BLaER1 (cell line): ENCODE measurements around the gene ARFIP2.

Experiments
- H3K27ac ChIP-seq: shearing (Covaris generic); formaldehyde crosslinking; 2 replicates; pipeline ENCODE4 v1.8.1; 2022
- H3K27me3 ChIP-seq: shearing (Covaris generic); formaldehyde crosslinking; 2 replicates; pipeline ENCODE4 v1.8.1; 2022
- H3K36me3 ChIP-seq: shearing (Covaris generic); formaldehyde crosslinking; 2 replicates; pipeline ENCODE4 v1.8.1; 2022
- H3K4me1 ChIP-seq: shearing (Covaris generic); formaldehyde crosslinking; 2 replicates; pipeline ENCODE4 v1.8.1; 2022
- H3K4me2 ChIP-seq: shearing (Covaris generic); formaldehyde crosslinking; 2 replicates; pipeline ENCODE4 v1.8.1; 2022
- H3K4me3 ChIP-seq: shearing (Covaris generic); formaldehyde crosslinking; 2 replicates; pipeline ENCODE4 v1.8.1; 2022
- H3K9ac ChIP-seq: shearing (Covaris generic); formaldehyde crosslinking; 2 replicates; pipeline ENCODE4 v1.8.1; 2022
- H3K9me3 ChIP-seq: shearing (Covaris generic); formaldehyde crosslinking; 2 replicates; pipeline ENCODE4 v1.8.1; 2022
- H4K20me1 ChIP-seq: shearing (Covaris generic); formaldehyde crosslinking; 2 replicates; pipeline ENCODE4 v1.8.1; 2022
- Cebpa-rat ChIP-seq: shearing (Covaris generic); IDR thresholded peaks from 2 replicates; pipeline ENCODE4 v1.8.1; 2022

The ARFIP2 gene

DNA sequence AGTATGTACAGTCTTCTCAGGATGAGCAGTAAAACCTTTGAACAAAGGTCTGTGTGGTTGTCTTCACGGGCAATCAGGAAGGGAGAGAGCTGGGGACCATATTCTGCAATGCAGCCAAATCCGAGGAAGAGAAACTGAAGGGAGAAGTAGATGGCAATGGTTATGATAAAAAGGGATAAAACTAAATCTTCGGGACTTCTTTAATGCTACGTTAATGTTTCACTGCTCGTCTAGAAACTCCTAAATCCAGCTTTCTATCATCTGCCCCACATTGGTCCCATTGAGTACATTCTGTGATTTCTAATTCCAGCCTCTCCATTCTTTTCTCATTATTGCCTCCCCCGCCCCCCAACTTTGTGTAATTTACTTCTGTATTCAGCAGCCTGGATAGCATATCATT, 1.9 kb upstream of the ARFIP2 start:
- Histone ChIP-seq H3K27me3 (no peaks in the 10 kb centered on the region), H3K4me2 (peak overlapping the region; percentile 98), H3K4me1 (peaks cover 27% of the 10 kb centered on the region), H3K36me3 (peaks cover 77% of the 10 kb centered on the region), H4K20me1 (peaks cover 40% of the 10 kb centered on the region), H3K27ac (no peak overlapping the region), H3K4me3 (0 out of 2 replicates have a peak overlapping the region, but pooled peaks have one; percentile 94), H3K9ac (peak overlapping the region; percentile 93; the same call in 1 of the 2 replicates), H3K9me3 (no peaks in the 10 kb centered on the region)
- no peak for TF ChIP-seq Cebpa-rat

- peak overlapping the region; percentile 94 for H3K4me3 ChIP-seq
- H3K9ac ChIP-seq: peak overlapping the region; percentile 93
- peak overlapping the region; percentile 98 for H3K4me2 ChIP-seq
- H4K20me1 ChIP-seq: peaks cover 40% of the 10 kb centered on the region
- peaks cover 27% of the 10 kb centered on the region for H3K4me1 ChIP-seq
- H3K27ac ChIP-seq: peak overlapping the region; percentile 90; the same call in 1 of the 2 replicates
- no peaks in the 10 kb centered on the region for H3K9me3 ChIP-seq
- H3K27me3 ChIP-seq: no peaks in the 10 kb centered on the region
- TF ChIP-seq Cebpa-rat: no peak
- peaks cover 77% of the 10 kb centered on the region for H3K36me3 ChIP-seq
Observed at GRCh38 chr11:6482441-6482840, 1.3 kb upstream of the ARFIP2 start.

DNA sequence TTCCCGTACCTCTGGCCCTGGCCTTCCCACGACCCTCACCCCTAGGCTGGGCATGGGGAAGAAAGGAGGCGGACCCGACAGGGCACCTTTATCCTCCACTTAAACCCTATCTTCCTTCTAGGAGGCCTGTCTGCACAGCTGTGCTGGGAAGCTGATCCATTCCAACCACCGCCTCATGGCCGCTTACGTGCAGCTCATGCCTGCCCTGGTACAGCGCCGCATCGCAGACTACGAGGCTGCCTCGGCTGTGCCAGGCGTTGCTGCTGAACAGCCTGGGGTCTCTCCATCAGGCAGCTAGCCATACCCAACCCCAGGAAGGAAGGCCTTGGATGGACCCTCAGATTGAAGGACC, 769 bp upstream of the ARFIP2 start:
- H3K9ac ChIP-seq: peak overlapping the region; percentile 93
- H3K27ac ChIP-seq: peak overlapping the region; percentile 90
- H3K36me3 ChIP-seq: peaks cover 77% of the 10 kb centered on the region
- no peaks in the 10 kb centered on the region for H3K27me3 ChIP-seq
- H3K4me3 ChIP-seq: peak overlapping the region; percentile 94
- H4K20me1 ChIP-seq: peaks cover 40% of the 10 kb centered on the region
- H3K4me2 ChIP-seq: peak overlapping the region; percentile 98
- H3K9me3 ChIP-seq: no peaks in the 10 kb centered on the region
- peaks cover 27% of the 10 kb centered on the region for H3K4me1 ChIP-seq
- no peak for TF ChIP-seq Cebpa-rat

DNA sequence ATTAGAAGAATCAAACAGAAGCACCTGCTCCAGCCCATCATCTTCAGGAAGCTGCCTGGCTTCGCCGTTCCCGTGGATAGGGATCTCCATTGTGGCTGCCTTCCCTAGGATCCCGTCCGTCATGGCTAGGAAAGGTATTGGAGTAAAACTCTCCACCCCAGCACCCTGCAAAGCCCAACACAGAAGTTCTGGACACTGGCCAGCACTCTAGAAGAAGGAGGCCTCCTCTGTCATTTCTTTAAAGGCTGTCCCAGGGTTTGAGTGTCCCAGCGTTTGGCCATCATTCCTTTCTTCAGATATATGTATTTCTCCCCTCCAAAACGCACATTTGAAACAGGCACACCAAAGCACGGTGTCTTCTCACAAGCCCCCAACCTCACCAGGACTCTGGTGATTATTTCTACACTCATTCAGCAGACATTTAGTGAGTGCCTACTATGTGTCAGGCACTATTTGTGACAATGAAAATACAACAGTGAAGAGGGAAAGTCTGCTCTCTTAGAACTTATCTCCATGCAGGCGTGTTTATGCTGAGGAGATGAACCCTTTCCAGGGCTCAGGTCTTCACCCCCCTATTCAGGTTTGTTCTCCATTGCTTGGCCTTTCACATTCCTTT, 724 bp downstream of the ARFIP2 start:
- no peak for TF ChIP-seq Cebpa-rat
- Histone ChIP-seq H3K4me2 (peak overlapping the region; percentile 98), H4K20me1 (peaks cover 40% of the 10 kb centered on the region), H3K27ac (peak overlapping the region; percentile 90), H3K4me3 (peak overlapping the region; percentile 94), H3K4me1 (peaks cover 27% of the 10 kb centered on the region), H3K36me3 (peaks cover 71% of the 10 kb centered on the region), H3K9ac (peak overlapping the region; percentile 93), H3K27me3 (no peaks in the 10 kb centered on the region), H3K9me3 (no peaks in the 10 kb centered on the region)

DNA sequence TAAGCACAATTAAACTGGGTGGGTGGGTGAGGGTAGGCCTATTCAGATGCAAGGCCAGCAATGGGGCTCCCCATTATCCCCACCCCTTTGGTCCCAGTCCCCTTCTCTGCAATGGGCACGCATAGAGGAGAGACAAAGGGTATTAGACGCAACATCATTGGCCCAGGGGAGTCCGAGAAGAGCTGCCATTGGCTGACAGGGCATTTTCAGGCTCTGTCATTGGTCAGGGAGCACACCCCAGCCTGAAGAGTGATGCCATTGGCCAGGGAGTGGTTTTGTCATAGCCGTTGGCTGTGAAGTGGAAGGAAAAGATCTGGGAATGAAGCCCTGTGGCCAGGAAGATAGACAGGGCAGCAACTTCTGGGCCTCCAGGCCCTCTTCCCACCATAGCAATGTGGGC, 4.6 kb downstream of the ARFIP2 start:
- no peak overlapping the region for H3K9ac ChIP-seq
- no peak for TF ChIP-seq Cebpa-rat
- peaks cover 41% of the 10 kb centered on the region for H3K36me3 ChIP-seq
- peaks cover 1% of the 10 kb centered on the region for H4K20me1 ChIP-seq
- no peak overlapping the region for H3K4me2 ChIP-seq
- H3K4me1 ChIP-seq: peaks cover 27% of the 10 kb centered on the region
- no peaks in the 10 kb centered on the region for H3K27me3 ChIP-seq
- H3K9me3 ChIP-seq: no peaks in the 10 kb centered on the region
- no peak overlapping the region for H3K4me3 ChIP-seq
- no peak overlapping the region for H3K27ac ChIP-seq

- Histone ChIP-seq H3K36me3 (peaks cover 41% of the 10 kb centered on the region), H3K4me2 (no peak overlapping the region), H3K4me1 (peaks cover 33% of the 10 kb centered on the region), H3K4me3 (no peak overlapping the region), H4K20me1 (no peaks in the 10 kb centered on the region), H3K27me3 (no peaks in the 10 kb centered on the region), H3K9ac (no peak overlapping the region), H3K27ac (no peak overlapping the region), H3K9me3 (no peaks in the 10 kb centered on the region)
- no peak for TF ChIP-seq Cebpa-rat
Observed at GRCh38 chr11:6475936-6476335, 5.2 kb downstream of the ARFIP2 start.

DNA sequence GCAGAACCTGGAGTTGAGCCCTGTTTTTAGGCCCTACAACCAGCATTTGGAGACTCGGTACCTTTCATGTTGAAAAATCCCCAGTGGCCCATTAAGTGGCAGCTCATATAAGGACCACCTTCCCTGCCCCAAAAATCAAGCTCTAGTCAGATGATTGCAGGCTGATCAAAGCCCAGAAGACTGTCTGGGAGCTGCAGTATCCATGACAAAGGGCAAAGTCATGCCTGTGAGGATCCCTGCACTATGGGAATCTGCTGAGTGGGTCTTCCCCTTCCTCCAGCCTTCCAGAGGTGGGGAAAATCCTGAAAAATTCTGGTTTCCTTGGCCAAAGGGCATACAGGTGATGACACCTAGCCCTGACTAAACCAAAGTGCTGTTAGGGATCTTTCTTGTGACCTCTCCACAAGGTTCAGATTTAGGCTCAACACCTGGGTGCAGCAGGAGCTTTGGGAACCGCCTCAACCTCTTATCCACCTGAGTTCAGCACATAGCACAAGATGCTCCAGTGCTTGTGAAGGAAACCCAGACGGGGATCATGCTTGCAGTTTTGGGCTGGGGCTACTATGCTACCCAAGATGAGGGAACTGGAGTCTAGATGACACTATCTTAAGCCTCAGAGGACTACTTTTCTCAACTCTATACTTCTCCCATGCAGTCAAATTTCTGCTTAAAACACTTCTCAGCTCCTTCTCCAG, 6.2 kb downstream of the ARFIP2 start:
- Histone ChIP-seq H3K4me3 (no peak overlapping the region), H3K9me3 (no peaks in the 10 kb centered on the region), H3K36me3 (peaks cover 40% of the 10 kb centered on the region), H3K4me1 (peaks cover 34% of the 10 kb centered on the region), H4K20me1 (no peaks in the 10 kb centered on the region), H3K4me2 (peak overlapping the region; percentile 88), H3K9ac (no peak overlapping the region), H3K27ac (no peak overlapping the region), H3K27me3 (no peaks in the 10 kb centered on the region)
- no peak for TF ChIP-seq Cebpa-rat

- Histone ChIP-seq H3K4me2 (peak overlapping the region; percentile 88), H3K9me3 (no peaks in the 10 kb centered on the region), H4K20me1 (no peaks in the 10 kb centered on the region), H3K27me3 (no peaks in the 10 kb centered on the region), H3K9ac (peak overlapping the region; percentile 68; the same call in 1 of the 2 replicates), H3K27ac (peak overlapping the region; percentile 55; the same call in 1 of the 2 replicates), H3K4me1 (peaks cover 35% of the 10 kb centered on the region), H3K4me3 (peak overlapping the region; percentile 82), H3K36me3 (peaks cover 34% of the 10 kb centered on the region)
- TF ChIP-seq Cebpa-rat: no peak
Observed at GRCh38 chr11:6474413-6474792, 6.7 kb downstream of the ARFIP2 start.

DNA sequence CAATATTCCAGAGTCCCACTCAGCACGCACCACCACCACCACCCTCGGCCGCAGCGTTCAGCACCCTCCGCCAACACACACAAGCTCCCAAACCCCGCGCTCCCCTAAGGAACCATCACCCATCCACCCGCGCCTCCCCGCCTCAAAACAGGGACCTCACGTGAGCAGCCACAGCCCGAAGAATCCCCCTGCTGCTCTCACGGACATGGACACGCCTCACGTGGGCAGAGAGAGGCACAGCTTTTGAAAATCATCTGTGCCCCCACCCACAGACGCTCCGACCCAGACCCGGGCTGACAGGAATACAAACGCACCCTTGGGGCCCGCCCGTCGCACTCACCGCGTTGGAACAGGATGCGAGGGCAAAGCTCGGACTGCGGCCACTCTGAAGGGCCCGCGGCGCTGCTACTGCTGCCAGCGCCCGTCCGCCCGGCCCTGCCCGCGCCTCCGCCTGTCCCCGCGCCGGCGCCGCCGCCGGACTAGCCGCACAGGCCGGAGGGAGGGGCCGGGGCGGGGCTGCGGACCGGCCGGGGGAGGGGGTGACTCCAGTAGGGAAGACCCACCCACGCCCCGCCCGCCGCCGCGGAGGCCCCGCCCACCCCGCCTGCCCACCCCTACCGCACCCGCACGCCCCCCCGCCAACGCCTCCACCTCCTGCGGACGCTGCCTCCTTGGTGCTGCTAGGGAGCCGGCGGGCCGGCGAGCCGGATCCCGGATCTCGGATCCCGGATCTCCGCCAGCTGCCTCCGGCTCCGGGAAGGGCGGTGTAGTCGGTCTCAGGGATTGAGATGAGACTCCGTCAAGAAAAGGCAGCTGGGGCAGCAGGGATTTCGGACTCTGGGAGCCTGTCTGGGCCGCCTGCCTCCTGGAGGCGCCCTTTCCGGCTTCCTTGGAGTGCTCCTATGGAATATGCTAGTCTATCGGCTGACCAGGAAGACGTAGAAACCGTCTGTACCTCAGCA, 7.4 kb downstream of the ARFIP2 start, which contains the start of gene TRIM3:
TRIM3 (minus strand) TSS at position 491 of the 962 bp plus-strand sequence. CDS start 8,246 bp downstream, outside the sequence.
- H3K9ac ChIP-seq: peak within 1 kb of the TSS; percentile 80
- no peaks in the 10 kb centered on the region for H3K9me3 ChIP-seq
- peaks cover 41% of the 10 kb centered on the region for H3K4me1 ChIP-seq

More for the DNA sequence above, 7.4 kb downstream of the ARFIP2 start, which contains the start of gene TRIM3:
- peak within 1 kb of the TSS; percentile 82 for H3K4me3 ChIP-seq
- H3K27me3 ChIP-seq: no peaks in the 10 kb centered on the region
- no peaks in the 10 kb centered on the region for H4K20me1 ChIP-seq
- peak within 1 kb of the TSS; percentile 62; the same call in 1 of the 2 replicates for H3K27ac ChIP-seq
- no peak for TF ChIP-seq Cebpa-rat
- H3K36me3 ChIP-seq: peaks cover 27% of the 10 kb centered on the region
- peak within 1 kb of the TSS; percentile 88 for H3K4me2 ChIP-seq
